HG03280 (cell line): Measurements from ENCODE around the gene CCDC38.
A peak's percentile ranks its signal among the peaks of the same experiment; 100 is the strongest.
"Not testable (repeated sequence)": the region's sequence is repeated elsewhere in the genome, so short reads cannot be mapped to it uniquely, and the experiment has no call there.

Experiments used
- ATAC-seq: cut with Tn5 transposase; IDR thresholded peaks from one replicate; pipeline ENCODE4 v1.9.1; 2021; ENCODE audit warnings: mild to moderate bottlenecking, moderate library complexity; ENCODE audit not compliant: unreplicated experiment

Gene CCDC38

DNA sequence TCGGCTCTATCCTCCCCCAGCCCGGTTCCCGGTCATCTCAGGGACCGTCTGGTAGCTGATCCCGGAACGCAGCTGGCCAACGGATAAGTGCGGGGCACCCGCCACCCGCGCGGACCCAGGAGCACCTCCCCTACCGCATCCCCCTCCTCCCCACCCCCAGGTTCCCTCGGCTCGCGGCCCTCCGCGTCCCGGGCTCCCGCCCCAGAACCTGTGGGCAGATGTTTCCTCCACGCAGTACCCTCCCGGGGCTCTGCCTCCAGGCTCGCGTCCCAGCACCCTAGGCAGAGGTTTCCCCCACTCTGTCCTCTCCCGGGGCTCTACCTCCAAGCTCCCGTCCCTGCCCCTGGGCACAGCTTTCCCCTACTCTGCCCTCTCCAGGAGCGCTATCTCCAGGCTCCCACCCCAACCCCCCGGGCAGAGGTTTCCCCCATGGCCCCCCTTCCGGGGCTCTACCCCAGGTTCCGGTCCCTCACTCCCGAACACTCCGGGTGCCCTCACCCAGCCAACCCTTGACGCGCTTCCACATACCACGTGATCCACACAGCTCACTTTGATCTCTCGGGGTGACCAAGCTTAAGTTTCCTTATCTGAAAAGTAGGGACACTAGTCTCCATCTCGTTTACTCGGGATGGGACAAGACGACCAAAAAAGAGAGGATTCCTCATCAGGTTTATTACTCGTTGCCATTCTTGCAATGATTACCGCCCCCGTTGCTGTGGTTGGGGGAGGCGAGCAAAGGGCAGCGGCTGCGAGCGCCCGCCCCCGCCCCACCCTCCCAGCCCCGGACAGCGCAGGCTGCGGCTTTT, at the start of gene CCDC38:
CCDC38 (minus strand) TSS at position 91 of the 806 bp plus-strand sequence. CDS start 6,105 bp downstream, outside the sequence.
- peak; percentile 97 for ATAC-seq

DNA sequence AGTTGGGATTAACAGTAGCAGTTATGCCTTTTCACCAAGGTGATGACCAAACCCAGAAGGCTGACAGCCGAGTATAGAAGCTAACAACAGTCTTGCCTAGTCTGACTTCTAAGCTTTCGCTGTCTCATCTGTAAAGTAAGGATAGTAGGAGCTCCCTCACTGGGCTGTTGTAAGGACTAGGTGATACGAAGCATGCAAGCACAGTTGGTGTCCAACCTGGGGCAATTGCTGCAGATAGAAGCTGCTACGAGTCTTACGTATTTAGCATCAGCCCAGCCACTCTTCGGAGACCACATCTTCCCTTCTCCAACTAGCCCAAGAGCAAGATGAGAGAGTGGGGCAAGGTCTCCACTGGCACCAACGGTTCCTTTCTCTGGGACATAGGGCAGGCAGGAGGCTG, 47.7 kb upstream of the CCDC38 start:
- ATAC-seq = no peak

DNA sequence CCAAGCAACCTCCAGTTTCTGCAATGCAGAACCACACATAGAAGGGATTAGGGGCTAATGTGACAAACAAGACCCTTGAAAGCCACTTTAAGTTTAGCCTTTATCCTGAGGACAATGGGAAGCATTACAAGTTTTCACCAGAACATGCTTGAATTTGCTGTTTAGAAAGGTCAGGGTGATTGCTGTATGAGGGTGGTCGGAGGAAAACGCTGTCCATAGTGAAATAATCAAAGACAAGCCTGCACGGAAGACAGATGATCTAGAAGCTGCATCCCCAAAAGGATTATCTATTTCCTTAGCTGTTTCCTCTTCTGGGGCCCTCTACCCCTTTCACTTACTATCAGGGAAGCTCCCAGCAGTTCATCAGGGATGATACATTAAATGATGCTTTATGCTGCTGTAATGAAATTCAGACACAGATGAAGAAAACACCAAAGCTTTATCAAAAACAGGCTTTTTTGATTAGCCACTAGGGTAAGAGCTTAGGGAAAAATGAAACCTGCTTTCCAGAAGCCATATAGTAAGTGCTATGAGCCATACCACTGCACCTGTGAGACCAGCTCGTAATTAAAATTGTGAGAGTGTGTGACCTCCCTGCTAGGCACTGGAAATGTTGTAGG, 47.2 kb upstream of the CCDC38 start:
- ATAC-seq = no peak

DNA sequence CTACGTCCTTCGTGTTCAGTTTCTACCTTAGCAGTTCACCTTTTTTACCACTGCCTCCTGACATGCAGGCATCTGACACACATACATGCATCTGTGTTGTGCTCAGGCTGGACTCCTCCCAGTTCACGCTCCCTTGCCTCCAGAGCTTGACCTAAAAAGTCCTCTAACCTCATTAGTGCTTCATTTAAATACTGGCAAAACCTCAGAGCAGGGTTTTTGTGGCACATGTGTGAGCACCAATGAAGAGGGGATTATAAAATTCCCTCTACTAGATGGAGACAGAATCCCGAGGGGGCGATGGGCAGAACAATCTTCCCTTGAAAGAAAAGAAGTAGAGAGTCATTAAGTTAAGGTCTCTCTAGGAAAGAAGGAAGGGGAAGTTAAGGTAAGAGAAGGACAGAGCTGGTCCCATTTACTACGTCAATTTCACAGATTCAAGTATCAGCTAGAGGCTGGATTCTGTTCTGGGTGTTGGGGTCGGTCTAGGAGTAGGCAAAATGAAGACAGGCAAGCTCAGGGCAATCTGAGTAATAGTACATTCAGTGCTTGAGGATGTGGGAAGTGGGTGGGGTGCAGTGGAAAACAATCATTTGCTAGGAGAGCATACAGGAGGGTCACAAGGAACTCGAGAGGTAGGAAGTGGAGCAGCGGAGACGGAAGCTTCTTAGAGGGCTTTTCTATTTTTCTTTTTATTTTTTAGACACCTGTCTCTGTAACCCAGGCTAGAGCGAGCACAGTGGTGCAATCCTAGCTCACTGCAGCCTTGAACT, 46.3 kb upstream of the CCDC38 start:
- ATAC-seq = no peak

DNA sequence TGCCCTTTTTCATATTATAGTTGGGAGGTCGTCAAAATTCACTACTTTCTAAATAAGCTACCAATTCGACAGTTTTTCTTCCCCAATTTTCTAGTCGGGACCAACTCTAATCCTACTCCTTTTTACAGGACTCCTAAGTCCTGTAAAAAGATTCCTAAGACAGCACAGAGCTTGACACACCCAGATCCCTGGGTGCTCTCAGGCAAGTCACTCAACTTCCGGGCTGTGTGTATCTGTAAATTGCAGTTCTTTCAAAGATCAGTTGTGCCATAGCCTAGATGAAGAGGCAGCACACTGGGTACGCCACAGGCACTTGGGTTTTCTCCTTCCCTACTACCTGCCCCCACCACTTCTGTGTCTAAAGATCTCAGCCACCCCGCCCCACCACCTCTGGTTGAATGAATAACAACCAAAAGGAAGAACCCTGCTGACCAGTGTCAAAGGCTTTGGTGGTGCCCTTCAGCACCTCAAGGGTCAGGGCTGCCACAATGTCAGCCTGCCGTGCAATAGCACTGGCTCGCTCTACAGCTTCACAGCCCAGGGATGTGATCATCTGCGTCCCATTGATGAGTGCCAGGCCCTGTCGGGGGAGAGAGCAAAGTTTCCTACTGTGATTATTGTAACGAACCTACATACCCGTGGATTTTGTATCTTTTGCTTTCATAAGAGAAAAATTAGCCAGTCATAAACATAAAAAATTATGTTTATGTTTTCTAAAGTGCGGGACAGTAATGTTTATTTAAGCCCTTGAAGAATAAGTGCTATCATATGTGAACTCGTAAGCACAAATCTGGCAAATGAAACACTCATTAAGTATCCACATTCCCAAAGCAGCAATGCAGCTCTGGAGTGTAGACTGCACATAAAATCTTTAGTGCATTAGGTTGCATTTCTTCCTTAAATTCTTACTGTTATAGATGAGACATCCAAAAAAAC, 44.5 kb upstream of the CCDC38 start:
- ATAC-seq = no peak

DNA sequence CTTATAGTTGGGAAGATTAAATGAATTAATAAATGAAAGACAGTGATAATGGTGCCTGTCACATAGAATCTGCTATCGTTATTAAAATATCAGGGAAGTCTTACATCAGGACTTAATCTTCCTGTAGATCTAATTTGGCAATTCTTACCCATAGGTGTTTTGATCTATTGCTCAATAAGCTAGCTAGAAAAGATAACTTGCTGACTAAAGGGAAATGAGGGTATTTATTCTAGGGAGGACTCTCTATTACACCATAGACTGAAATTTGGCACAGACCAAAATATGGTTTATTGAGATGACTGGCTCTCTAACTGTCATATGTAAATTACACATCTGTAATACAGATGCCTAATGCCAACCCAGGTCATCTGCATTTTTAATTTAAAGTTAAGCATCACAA, 42.3 kb upstream of the CCDC38 start:
- ATAC-seq = no peak

DNA sequence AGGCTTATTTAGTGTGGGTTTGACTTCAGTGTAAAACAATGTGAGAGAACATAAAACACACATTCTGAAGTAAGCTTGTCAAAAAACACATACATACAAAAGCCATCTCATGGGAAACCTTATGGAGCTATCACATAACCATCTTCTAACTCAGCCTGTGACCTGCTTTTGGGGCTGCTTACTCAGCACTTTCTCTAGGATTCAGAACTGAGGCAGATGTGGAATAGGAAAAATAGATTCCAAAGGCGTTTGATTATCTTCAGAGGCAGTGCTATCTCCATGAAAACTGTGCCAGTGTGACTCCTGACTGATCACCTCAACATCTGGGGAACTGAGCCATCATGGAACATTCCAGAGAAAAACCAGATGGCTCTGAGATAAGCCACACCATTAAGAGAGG, 40.2 kb upstream of the CCDC38 start:
- no peak for ATAC-seq

DNA sequence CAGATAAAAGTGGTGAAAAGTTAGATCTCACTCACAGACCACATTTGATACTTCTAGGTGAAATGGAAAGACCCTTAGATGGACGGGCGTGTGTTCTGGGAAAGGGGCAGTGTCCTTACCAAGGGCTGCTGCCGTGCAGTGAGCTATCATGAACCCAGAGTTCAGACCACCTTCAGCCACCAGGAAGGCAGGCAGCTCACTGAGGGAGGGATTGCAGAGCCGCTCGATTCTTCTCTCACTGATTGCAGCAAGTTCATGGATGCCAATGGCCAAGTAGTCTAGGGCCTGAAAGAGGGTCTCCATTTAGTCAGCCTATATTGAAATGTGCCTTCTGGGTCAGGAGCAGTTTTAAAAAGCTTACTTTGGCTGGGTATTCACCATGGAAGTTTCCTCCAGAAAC, 38.0 kb upstream of the CCDC38 start:
- ATAC-seq = no peak

DNA sequence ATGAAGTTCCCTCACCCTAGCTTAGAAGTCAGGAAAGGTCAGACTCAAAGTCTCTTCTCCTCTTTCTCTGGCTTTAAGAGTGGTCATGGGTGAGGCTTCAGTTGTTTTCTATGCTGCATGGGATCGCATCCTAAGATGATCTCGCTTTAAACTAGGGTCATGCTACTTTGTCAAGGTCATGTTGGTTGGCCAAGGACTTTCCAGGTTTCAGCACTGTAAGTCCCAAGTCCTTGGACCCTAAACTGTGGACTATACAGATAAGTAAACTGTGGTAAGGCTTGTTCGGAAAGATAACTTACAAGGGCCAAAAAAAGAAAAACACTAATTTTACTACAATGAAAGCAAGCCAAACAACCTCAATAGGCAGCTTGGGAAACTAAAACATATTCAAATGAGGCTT, 36.4 kb upstream of the CCDC38 start:
- no peak for ATAC-seq

DNA sequence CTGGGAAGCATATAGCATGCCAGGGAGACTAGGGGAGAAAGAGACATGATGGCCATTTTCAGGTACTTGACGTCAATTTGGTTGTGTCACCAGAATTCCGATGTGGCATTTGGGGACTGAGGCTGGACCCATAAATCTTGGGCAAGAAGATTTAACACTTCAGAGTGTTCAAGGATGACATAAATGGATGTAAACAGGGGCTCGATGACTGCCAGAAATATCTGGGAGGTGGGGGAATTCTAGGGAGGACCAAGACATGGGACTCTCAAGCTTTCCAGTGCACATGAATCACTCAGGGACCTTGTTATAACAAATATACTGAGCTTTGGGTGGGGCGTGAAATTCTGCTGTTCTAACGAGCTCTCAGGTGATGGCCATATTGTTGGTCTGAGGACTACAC, 35.9 kb upstream of the CCDC38 start:
- no peak for ATAC-seq

DNA sequence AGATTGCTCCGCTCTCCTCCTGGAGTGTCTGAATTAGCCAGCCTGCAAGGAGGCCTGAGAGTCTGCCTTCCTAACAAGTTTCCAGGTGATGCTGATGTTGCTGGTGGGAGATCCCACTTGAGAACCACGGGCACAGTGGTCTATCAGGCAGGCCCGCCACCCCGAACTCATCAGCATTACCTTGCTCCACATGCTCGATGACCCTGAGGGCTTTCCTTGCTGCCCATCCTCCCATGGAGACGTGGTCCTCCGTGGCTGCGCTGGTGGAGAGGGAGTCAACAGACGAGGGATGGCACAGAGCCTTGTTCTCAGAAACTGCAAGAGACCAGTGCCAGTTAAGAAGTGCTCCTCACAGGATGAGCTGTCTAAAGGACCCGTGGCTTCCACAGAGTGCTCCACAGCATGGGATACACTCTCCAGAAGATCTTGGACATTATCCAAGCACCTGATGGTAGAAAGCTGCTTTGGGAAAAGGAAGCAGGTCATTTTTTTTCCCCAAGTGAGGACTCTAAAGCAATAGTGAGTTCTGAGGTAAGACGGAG, 35.4 kb upstream of the CCDC38 start:
- no peak for ATAC-seq

DNA sequence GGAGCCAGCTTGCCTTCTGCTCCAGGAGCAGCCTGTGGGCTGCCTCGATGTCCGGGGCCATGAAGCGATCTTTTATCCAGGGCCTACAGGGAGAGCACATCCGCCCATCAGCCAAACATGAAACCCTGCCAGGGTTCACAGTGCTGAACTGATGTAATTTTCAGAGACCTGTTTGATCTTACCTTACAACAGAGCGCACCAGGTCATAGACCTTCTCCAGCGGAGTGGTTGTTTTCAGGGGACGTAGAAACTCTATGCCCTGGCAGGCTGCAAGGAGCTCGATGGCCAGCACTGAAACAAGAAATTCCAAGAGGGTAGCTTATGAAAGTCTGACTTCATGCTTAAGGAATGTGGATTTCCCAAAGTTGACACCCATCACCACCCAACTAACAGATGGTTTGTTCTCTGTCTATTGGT, 34.0 kb upstream of the CCDC38 start:
- ATAC-seq = no peak

DNA sequence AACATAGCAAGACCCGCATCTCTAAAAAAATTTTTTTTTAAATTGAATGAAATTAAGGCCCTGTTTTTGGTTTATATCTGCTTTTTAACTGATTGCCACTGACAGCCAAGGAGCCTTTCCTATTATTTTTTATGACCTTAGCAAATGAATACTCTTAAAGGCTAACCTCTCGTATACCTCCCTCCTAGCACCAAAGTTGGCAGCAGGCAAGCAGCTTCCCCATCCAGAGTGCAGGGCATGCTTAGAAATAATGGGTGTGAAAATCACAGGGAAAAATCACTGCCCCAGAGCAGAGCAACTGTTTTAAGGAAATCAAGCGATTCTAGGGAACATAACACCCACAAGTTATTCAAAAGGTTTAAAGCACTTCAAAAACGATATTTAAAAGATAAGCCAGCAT, 33.1 kb upstream of the CCDC38 start:
- ATAC-seq = no peak

DNA sequence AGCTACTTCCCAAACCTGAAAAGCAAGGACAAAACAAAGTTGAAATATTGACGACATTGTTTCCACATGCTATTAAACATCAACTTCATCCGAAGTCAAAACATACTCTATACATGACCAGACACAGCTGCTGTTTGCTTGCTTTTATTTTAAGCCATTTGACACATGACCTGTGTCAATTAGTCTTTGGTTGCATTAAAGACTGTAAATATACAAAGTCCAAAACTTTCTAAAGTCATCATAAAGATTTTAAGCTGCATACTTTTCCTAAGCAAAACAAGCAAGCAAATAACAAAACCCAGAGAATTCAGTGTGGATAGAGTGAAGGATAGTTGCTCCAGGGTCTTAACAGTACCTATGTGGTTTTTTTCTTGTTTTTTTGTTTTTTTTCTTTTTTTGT, 31.9 kb upstream of the CCDC38 start:
- no peak for ATAC-seq

DNA sequence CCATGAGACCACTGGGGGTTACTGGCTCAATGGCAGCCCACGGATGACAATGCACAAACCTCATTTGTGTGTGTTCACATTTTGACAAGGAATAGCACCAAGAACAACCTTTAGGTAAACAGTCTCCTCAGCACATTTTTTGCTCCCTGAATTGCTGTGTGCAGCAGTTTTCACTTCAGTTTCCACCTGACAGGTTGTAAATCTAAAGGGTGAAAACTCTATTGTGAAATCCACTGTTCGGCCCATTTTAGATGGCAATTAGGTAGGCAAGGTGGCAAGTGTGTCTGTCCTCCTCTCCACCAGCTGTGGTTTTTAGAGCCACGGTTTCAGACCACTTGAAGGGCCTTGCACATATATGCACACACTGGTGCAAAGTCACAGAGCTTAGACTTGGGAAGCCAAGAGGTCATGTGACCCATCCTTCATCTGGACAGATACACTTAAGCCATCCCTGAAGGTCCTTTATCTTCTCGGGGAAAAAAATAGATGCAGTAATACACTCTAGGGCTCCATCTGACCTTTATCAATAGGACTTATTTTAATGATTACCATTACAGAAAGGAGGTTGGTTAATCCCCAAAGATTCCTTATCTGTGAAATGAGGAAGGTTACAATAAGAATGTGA, 30.5 kb upstream of the CCDC38 start:
- no peak for ATAC-seq

DNA sequence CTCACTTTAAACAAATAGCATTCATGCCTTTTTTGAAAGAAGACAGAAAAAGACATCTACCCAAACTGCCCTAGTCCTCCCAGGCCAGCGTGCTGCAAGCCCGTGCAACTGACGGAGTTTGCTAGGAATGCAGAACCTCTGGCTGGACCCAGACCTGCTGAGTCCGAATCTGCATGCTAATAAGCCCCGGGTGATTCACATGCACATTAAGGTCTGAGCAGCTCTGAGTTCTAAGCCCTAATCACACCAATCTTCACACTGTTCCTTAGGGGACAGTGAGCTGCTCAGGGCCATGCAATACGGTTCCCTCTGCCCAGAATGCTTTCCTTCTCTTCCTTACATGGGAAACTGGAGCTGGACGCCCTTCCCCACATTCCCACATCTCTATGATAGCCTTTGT, 28.5 kb upstream of the CCDC38 start:
- no peak for ATAC-seq

DNA sequence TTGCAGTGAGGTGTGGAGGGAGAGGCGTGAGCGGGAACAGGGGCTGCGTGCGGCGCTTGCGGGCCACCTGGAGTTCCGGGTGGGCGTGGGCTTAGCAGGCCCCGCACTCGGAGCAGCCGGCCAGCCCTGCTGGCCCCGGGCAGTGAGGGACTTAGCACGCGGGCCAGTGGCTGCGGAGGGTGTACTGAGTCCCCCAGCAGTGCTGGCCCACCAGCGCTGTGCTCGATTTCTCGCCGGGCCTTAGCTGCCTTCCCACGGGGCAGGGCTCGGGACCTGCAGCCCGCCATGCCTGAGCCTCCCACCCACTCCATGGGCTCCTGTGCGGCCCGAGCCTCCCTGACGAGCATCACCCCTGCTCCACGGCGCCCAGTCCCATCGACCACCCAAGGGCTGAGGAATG, 26.7 kb upstream of the CCDC38 start:
- ATAC-seq = not testable (repeated sequence)

DNA sequence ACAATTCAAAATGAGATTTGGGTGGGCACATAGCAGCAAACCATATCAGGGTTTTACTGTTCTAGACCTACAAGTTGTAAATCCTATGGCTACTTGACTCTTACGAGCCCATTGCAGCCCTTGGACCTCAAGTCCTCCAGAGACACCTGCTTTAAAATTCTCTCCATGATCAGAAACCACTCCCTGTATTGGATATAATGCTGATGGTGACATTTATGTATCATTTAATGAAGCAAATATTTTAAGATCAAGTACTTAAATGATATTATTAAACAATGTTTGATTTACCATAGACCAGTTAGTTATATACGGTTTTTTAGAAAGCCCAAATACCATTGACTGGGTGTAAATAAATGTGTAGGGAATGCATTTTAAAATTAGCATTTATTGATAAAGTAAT, 24.9 kb upstream of the CCDC38 start:
- ATAC-seq = no peak

DNA sequence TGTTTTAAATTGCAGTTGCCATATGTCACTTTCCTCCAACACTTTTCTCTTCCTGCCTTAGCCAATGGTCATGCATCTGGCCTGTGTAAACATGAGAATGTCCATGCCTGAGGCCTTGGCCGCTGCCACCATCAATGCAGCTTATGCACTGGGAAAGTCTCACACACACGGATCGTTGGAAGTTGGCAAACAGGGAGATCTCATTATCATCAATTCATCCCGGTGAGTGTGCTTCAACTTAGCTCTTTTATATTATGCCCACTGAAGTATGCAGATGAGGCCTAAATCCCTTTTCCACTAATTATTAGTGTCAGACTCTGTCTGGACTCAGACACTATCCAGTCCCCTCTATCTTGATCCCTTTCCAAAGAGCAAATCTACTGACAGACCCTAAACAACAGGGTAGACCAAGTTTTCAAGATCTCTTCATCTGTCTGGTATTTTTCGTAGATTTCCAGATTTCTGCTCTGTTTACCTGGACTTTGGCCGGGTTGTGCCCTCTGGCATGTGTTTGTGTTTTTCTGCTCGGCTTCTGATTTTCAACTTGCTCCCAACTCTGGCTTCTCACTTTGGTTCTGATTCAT, 24.0 kb upstream of the CCDC38 start:
- ATAC-seq = no peak

DNA sequence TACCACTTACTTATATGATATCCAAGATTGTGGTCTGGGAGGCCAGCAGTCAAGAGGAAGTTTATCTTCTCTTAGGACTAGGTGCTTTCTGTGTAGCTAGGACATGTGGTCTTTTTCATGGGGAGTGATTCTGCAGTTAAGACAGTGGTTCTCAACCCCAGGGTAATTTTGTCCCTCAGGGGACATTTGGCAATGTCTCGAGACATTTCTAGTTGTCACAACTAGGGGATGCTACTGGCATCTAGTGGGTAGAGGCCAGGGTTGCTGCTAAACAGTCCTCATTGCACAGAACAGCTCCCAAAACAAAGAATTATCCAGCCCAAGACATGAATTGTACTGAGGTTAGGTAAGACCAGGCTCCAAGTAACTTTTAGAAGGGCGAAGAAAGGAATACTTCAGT, 20.7 kb upstream of the CCDC38 start:
- ATAC-seq = no peak
